Endothelial cell of hepatic sinusoid (primary cell): ENCODE results near the gene UGT1A7.

Source experiments
- in situ Hi-C: cut with HindIII; loops from 2 replicates; pipeline ENCODE4 v1.10.0; 2017; ENCODE audit warnings: low sequenced_read_pairs

The UGT1A7 gene

DNA sequence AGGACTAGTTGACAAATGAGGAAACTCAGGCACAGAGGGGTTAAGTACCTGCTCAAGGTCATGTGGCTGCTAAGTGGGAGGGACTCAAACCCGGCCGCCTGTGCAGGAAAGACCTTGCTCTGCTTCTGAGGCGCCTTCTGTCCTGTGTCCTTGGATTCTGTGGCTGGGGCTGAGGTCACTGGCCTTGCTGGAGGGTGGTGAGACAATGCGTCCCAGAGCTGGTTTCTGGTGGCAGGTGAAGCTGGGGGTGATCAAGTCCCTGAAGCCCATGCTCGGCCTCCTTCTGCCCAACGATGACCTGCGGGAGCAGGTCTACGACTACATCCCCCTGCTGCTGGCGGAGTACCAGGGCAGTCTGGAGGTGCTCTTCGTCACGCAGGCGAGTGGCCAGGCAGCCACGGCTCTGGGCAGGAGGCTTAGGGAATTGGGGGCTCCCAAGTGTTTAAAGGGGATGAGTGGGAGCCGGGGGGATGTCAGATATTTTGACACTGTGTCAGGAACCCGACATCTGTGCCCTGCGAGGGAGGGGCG, 112.5 kb downstream of the UGT1A7 start:
- in situ Hi-C loops, result no loop called here

DNA sequence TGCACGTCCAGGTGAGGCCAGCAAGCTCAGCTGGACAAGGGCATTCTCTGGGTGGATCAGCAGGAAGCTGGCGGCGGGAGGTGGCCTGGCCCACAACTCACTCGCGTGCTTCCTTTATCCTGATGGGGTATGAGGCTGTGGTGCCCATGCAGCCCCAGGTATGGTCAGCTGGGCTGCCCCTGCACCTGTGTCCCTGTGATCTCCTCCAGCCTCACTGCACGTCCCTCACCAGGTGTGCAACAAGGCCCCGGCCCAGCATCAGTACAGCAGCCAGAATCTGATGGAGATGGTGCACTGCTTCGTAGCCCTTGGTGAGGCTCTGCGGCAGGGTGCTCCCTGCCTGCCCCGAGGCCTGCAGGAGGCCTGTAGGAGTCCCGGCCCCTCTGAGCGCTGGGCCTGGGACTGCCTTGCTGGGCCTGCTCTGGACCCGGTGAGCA, 114.1 kb downstream of the UGT1A7 start:
- in situ Hi-C loops, result no loop called here

DNA sequence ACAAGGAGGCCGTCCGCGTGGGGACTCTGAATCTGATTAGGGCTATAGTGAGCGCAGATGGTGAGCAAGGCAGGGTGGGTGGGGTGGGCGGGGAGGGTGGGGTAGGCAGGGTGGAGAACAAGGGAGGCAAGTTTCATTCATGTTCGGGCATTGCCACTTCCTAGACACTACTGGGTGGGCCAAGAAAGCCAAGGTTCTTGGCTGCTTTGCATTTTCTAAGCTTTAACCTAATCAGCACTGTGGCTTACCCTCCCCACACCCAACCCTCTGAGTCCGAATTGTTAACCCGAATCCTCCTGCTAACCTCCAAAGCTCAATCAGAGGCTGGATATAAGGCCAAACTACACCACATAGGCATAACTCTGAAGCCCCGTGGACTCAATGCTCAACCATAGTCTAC, 114.6 kb downstream of the UGT1A7 start:
- in situ Hi-C loops, result no loop called here

DNA sequence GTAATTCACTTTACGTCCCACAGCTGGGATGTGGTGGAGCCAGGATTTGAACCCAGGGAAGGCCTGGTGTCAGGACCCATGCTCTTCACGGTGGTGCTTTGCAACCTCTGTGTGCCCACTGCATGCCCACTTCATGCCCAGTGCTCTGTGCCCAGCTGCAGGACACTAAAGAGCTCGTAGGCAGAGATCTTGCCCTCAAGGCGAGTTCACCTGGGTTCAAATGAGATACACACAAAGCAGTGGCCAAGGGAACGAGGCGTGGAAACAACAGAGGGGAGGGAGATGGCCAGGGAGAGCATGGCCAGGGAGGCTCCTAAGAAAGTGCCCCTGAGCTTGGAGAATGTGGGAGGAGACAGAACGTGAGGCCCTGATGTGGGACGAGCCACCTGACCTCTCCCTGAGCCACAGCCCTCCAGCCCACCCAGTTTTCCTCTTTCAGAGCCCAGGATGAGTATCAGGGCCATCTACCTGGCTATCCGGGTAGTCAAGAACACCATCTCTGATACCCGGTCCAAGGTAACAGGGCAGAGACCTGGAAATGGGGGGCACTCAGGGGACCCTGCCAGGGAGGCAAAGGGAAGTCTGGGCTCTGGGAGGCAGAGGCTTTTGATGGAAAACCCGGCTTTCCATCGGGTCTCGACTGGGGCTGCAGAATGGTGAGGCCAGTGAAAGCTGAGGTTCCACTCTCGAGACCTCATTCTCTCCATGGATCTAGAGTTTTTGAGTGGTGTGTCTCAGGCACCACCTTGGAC, 116.8 kb downstream of the UGT1A7 start:
- in situ Hi-C loops, result no loop called here

GRCh38 chr2:233799087-233799665, 117.5 kb downstream of the UGT1A7 start:
- in situ Hi-C loops, result no loop called here

GRCh38 chr2:233799716-233800115, 118.0 kb downstream of the UGT1A7 start:
- in situ Hi-C loops, result no loop called here

GRCh38 chr2:233800208-233800607, 118.5 kb downstream of the UGT1A7 start:
- in situ Hi-C loops, result no loop called here

DNA sequence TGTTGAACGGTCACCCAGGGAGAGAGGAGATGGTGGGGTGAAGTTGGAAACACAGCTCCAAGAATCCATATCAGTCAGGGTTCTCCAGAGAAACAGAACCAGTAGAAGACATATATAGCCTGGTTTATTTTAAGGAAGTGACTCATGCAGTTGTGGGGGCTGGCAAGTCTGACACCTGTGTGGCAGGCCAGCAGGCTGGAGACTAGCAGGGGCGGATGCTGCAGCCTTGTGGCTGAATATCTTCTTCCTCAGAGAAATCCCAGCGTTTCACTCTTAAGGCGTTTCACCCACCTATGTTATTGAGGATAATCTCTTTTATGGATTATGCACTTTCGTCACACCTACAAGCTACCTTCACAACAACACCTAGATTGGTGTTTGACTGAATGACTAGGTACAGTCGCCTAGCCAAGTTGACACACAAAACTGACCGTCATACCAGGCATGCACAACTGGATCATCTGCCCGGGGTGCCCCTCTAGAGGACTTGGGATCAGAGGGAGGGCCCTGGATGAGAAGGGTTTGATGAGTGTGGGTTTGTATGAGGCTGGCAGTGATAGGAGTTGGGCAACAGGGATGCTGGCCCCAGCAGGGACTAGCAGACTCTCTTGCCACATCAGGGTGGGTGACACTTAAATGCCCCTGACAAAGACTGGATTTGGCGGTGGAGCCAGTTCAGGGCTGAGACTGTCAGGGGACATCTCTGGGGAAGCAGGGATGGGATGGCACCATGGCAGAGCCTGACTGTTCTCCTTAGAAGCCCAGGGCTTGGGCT, 119.8 kb downstream of the UGT1A7 start:
- in situ Hi-C loops, result no loop called here

- in situ Hi-C loops, result no loop called here
These were observed 120.6 kb downstream of the UGT1A7 start for GRCh38 chr2:233802132-233802815.

- in situ Hi-C loops, result no loop called here
These were observed 121.7 kb downstream of the UGT1A7 start for GRCh38 chr2:233803292-233803911.

GRCh38 chr2:233803994-233804393, 122.3 kb downstream of the UGT1A7 start:
- in situ Hi-C loops, result no loop called here

DNA sequence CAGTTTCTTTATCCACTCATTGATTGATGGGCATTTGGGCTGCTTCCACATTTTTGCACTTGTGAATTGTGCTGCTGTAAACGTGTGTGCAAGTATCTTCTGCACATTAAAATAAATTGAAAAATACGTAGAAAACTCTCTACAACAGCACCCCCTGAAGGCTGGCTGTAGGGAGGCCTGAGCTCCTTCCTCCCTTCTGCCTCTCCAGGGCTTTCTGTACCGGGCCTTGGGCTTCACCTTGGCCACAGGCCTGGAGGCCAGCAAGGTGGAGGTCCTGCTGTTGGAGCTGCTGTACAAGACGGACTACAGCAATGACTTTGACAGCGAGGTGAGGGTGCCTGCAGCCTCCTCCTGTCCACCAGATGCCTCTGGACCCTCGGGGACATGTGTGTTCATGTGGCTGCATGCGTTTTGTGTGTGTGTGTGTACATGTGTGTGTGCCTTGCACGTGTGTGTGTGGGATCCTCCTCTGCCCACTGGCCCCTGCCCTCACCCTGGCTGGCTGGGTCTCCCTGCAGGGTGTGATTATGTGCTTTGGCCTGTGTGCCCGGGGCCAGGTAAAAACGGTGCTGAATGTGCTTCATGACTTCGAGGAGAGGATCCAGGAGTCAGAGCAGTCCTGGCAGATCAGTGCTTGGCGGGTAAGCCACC, 125.6 kb downstream of the UGT1A7 start:
- in situ Hi-C loops, result loop anchor here (5.0 kb wide), 1 partner anchor 60 kb away; no protein-coding TSS in a partner anchor

DNA sequence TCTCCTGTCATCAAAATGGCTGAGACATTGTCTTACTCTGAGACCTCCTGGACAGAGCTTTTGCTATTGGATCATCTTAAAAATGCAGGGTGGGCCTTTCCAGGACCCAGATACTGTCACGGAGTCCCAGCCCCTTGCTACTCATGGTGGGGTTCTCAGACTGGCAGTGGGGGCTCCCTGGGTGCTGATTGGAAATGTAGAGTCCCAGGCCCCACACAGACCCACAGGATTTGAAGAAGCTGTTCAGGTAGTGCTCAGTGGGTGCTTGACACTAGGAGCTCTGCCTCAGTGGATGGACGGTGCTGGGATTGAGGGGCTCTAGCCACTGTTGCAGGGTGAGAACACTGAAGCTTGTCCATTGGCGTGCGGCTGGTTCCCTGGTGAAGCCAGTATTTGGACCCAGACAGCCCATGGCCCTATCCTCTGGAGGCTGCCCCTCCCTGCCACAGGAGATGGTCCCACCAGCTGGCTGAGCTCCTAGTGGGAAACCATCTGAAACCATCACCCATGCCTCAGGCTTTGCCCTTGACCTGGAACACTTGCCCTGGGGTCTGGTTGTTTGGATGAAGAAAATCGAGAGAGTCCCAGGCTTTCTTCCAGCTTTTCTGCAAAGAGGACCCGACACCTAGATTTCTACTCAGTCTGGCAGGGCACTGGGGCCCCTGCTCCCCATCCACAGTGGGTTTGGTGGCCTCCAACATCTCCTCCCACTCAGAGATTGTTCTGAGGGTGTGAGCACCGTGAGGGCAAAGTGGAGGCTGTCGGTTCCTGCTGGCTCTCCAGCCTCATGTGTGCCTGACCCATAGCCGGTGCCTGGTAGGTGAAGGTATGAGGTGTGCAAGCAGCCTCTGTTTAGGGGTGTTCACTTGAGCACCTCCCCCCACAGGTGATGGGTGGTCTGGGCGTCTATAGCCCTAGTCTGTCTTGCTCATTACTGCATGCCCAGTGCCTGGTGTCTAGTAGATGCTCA, 126.5 kb downstream of the UGT1A7 start:
- in situ Hi-C loops, result loop anchor here (5.0 kb wide), 1 partner anchor 61 kb away; no protein-coding TSS in a partner anchor

- in situ Hi-C loops, result no loop called here
These were observed 128.7 kb downstream of the UGT1A7 start for GRCh38 chr2:233810385-233810784.

- in situ Hi-C loops, result no loop called here
These were observed 129.4 kb downstream of the UGT1A7 start for GRCh38 chr2:233811087-233811486.

DNA sequence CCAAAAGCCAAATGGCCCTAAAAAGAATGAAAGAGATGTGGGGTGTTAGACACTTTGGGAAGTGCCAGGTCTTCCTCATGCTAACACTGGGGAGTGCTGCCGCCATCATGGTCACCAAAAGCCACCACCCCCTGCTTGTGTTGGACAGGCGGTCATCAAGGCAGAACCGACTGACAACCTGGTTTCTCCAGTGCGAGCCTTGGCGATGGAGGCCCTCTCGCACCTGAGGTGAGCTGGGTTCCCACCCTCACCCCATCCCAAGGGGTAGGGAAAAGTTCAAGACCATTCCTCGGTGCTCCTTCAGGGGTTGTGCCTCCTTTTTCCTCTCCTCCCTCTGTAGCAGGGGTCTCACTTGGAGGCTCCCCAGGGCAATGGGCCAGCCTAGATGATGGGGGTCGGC, 130.0 kb downstream of the UGT1A7 start:
- in situ Hi-C loops, result no loop called here

- in situ Hi-C loops, result no loop called here
These were observed 131.7 kb downstream of the UGT1A7 start for GRCh38 chr2:233813236-233814055.
